Measurements from ENCODE around the gene SLC8A3.
A peak's percentile ranks its signal among the peaks of the same experiment; 100 is the strongest.

SLC8A3 gene

DNA sequence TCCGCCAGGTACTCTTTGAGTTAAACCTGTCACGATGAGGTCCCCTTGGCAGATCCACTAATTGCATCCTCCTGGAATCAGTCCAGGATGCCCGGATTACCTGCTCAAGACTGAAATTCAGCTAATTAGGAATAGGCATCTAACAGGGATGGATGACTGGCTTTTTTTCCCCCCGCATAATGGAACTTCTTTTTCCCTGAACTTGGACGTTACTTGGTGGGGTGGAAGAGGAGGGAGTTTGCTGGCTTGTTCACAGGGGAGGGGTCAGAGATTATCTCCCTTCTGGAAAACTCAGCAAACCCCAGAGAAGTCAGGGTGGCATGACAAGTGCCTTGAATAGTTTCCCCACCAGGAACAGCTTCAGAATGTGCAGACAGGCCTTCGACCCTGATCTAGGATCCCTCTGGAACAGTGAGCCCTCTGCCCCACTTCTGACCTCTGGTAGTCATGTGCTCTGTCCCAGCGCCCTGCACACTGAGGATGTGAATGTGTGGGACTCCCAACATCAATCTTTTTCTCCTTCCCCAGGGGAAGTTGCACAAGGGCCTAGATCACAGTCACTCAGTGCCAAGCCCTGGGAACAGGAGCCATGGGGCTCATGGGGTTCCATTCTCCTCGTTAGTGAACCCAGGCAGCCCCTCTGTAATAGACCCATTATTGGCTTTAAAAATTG, 167.1 kb downstream of the SLC8A3 start:
- no peak for DNase-seq

GRCh38 chr14:70020352-70021170, 168.2 kb downstream of the SLC8A3 start:
- DNase-seq = peak; percentile 39

GRCh38 chr14:70019695-70020094, 169.1 kb downstream of the SLC8A3 start:
- no peak for DNase-seq

DNA sequence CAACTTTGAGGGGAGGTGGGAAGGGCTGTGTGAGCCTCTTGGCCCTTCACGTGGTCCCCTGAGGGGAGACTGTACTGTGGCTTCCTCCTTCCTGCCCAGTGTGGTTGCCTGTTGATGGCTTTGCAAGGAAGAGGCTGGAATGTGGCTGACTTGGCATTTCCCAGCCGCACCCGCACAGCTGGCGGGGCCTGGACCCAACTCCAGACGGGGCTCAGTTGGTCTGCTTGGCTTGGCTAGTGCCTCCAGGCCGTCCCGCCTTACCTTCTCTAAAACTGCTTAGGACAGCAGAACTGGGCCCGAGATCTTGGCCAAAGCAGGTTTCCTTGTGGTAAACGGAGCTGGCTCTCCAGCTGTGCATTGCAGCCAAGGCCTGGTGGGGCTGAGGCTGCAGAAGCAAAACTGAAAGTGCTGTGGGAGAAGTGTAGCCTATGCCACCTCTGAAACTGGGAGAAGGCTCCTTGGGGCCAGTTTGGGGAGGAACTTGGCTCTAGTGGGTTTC, 170.0 kb downstream of the SLC8A3 start:
- peak; percentile 48 for DNase-seq

DNA sequence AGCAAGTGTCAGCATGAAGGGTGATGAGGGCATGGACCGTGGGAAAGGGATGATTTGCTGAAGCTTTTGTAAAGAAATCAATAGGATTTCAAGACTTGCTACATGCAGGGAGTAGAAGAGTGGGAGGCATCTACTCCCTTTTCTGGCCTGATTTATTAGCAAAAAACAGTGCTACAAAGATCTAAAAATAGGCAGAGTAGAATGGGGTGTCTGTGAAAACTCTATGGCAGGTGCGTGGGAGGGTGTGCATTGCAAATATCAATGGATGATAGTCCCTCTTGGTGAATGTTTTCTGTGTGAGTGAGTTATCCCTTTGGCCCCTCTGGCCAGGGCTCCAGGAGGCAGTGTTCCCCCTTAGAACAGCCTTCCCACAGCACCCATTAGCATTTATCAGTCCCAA, 170.5 kb downstream of the SLC8A3 start:
- no peak for DNase-seq

DNA sequence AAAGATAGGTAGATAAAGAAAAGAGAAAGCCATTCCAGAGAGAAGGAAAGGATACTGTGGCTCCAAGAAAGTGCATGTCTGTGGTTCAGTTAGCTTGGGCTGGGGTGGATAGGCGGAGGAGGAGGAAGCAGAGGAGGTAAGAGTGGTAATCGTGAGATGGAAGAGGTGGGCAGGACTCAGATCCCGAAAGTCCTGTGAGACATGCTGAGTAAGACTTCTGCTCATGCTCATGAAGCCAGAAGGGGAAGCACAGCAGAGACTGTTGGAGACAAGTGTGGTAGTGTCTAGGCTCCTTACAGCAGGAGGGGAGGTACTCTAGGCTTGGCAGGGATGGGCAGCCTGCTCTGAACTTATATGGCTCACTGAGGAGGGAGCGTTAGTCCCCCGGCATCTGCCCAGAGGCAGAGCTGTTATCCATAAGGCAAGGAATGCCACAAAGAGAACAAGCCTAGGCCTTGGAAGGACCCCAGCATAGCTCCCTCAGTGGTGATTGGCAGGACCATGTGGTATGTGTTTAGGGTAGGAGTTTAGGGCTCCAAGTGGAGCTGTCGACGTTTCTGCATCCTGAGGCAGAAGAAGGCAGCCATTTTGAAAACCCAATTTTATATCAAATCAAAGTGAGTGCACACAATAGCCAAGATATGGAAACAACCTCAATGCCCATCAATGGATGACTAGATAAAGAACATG, 174.2 kb downstream of the SLC8A3 start:
- DNase-seq = no peak

DNA sequence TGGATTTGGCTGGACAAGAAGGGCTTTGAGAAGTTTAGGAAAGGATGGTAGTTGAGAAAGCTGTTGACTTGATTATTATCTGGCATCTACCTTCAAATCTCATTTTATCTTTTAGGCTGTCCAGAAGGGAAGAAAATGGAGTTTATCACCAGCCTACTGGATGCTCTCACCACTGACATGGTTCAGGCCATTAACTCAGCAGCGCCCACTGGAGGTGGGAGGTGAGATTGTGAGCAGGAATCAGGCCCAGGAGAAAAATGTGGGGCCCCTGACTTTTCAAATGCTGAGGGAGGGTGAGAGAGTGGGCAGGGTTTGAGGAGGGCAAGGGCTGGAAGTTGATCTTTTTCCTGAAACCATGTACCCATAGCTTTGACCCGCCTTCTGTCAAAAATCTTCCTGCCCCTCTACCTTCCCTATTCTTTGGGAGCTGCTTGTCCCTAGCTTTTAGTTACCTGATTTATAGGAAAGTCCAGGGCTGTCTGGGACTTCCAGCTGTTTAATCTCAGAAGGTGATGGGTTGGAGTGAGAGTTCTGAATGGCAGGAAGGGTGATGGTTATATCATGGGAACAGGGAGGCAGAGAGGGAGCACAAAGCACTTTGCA, 175.4 kb downstream of the SLC8A3 start:
- peak; percentile 61 for DNase-seq

GRCh38 chr14:70011708-70012107, 177.0 kb downstream of the SLC8A3 start:
- DNase-seq = no peak

DNA sequence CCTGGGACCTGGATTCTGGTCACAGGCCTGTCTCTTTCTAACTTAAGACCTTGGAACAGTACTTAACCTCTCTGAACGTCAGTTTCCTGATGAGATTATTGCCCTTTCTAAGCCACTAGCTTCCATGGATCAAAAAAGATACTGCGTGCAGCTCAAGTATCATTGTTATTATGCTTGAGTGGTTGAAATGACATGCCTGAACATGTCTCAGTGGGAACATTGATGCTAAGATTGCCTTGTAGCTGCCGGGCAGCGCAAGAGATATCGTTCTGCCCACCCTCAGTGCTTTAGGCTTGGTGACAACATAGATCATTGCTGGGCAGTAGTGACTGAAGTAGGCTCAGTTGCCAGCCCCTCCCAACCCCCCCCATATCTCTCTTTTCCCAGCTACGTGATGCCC, 177.7 kb downstream of the SLC8A3 start:
- no peak for DNase-seq

- no peak for DNase-seq
These were observed 178.8 kb downstream of the SLC8A3 start for GRCh38 chr14:70009961-70010360.

DNA sequence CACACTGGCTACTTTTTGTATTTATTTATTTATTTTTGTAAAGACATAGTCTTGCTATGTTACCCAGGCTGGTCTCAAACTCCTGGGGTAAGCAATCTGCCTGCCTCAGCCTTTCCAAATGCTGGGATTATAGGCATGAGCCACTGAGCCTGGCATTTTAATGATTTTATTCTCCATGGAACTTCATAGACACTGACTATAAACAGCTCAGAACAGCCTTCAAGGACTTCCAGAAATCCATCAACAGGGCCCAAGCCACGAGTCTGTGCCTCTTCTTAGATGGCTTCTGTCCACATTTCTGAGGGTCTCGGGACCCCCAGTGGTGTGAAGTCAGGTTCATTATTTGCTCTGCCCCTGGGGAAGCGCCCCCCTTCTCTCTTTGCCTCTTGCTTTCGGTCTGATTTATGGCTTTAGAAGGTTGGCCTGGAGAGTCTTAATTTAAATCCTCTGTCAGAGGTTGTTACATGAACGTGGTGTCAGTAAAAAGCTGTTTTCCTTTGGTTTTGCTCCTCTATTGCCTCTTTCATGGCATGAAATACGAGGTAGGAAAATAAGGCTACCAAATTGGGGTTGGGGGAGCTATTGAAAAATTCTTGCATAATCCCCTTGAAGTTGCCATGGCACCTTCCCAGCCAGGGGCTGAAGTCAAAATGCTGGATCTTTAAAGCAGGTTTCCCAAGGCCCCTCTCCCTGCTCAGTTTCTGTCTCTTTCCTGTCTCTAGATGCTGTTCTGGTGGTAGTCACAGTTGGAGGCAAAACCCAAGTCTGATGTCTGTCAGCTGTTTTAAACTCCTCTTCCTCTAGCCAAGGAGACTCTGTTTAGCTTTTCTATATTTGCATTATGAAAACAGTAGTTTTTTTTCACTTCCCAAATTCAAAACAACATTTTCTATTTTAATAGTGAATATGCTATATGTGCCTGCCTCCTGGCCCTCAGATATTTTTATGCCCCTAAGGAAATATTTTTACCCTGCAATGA, 180.2 kb downstream of the SLC8A3 start:
- no peak for DNase-seq

DNA sequence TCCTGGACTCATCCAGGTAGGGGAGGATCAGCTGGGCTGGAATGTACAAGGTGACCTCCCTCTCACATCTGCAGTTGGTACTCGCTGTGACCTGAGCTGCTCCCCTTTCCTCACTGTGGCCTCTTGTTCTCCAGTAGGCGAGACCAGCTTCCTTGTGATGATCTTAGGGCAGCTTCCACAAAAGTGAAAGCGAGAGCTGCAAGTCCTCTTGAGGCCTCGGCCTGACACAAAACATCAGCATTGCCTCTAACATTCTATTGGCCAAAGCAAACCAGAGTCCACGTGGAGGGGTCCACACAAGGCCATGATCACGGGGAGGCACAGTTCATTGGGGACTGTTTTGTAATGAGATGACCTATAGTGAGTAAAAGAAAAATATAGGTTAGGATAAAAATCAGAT, 182.1 kb downstream of the SLC8A3 start:
- no peak for DNase-seq

DNA sequence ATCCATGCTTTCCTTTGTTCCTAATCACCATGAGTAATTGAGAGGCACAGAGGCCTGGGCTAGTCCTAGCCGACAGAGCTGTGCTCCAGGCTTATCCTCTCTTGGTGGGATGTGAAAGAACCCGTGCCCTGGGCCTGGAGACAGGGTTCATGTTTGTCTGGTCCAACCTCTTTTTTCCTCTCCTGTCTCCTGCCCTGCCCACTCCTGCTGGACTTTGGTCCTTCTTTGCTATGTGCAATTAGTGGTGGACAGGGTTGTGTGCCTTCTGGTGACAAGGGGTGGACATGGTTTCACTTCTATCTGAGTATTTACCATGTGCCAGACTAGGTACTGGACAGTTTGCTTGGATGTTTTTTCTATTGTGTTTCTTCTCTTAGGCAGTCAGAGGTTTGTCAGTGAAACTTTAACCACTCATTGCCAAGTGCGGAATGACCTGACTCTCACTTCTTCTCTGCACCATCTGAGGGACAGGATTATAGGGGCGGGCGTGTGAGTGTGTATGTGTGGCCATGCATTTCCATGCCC, 183.4 kb downstream of the SLC8A3 start:
- no peak for DNase-seq

GRCh38 chr14:70004791-70005190, 184.0 kb downstream of the SLC8A3 start:
- no peak for DNase-seq

DNA sequence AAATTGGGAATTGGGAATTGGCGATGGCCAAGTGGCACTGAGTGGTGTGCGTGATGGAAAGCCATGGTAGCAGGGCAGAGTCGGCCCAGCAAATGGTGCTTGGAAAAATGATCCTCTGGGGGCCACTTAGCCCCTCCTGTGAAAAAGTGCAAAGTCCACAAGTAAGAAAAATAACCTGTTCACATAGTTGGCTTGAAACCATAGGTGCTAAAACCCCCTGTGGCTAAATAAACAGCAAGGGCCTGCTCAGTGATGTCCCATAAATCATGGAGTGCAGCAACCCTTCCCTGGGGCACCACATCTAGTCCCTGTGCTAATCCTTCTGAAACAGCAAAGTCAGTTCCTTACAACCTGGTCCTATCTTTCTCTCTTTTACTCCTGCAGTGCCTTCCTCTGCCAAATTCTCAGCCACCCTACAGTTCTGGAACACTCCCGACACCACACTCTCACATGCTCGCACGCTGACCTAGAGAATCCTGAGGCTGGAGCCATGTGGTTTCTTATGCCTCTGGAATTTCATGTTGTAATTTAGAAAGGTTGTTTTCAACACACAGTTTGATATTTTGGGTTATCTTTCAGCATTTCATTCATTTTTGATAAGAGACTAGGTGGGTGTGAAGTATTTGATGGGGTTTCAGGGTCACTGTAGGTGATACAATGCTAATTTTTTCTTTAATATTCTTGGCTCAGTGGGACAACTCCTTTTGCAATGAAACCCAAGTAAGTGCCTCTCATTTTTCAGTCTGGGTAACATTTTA, 186.0 kb downstream of the SLC8A3 start:
- no peak for DNase-seq

DNA sequence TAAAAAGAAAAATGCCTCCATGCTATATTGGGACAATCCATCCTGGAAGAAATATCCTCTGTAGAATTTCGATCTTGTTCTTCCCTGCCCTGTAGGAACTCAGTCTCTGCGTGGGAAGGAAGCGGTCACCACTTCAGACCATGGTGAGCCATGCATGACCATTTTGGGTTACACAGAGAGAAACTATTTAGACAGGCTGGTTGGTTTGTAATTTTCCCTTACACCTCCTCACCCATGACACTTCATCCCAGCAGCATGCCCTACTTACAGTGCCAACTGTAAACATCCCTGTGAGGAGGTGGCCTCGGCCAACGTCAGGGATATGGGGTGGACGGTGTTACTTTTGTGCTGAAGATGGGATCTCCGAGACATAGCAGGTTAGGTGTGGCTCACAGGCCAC, 188.2 kb downstream of the SLC8A3 start:
- no peak for DNase-seq

GRCh38 chr14:69999261-69999674, 189.5 kb downstream of the SLC8A3 start:
- DNase-seq = no peak

DNA sequence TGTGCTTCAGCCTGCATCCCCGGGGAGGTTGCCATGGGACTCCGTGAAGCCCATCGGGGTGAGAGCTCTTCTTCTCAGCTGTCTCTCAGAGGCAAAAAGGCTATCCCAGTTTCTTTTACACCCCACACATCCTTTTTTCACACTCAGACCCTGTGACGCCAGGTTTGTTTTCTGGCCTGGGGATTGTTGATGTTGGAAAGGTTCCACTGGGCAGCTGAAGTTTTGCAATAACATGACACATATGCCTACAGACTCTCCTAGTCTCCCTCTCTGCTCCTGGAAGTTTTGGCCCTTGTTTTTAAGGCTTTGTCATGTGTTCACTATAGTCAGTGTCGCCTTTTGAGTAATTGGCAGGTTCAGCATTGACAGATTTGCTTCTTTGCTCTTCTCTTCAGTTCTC, 190.9 kb downstream of the SLC8A3 start:
- DNase-seq = no peak

- DNase-seq = peak; percentile 10
These were observed 192.5 kb downstream of the SLC8A3 start for GRCh38 chr14:69996216-69996615.
